Measurements from ENCODE around the gene C14orf132.
"Not testable (repeated sequence)": the region's sequence is repeated elsewhere in the genome, so short reads cannot be mapped to it uniquely, and the experiment has no call there.

C14orf132 gene

DNA sequence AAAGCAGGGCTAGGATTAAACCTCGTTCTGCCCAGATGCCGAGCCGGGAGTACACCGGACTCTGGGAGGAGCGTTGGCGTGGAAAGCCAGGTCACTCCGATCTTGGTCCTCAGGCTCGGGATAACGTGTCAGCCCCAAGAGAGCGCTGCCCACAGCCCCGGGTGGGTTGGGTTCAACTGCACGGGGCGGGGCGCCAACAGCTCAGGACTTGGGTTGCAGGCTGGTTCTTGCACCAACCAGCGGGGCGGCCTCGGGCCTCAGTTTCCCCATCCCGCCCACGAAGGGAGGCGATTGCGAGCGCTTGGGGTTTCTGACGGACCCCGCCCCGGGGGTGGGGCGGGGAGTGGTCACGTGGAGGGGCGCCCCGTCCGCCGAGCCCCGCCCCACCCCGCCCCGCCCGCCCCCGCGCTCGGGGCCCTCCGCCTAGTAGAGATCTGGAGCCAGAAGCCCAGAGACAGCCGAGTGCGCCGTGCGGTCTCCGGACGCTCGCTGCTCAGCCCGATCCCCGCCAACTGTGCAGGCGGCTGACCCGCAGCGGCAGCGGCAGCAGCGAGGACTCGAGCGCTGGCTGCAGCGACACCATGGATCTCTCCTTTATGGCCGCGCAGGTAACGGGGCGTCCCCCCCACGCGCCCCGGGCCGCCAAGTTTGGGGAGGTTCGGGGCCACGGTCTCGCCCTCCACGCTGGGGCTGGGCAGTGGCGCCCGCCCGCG lies at the start of gene C14orf132:
Gene C14orf132, plus strand, starts transcription at position 443 of the 713 bp plus-strand sequence. Its CDS starts 139 bp downstream, at position 582.
- DNase-seq, result peak; percentile 7

DNA sequence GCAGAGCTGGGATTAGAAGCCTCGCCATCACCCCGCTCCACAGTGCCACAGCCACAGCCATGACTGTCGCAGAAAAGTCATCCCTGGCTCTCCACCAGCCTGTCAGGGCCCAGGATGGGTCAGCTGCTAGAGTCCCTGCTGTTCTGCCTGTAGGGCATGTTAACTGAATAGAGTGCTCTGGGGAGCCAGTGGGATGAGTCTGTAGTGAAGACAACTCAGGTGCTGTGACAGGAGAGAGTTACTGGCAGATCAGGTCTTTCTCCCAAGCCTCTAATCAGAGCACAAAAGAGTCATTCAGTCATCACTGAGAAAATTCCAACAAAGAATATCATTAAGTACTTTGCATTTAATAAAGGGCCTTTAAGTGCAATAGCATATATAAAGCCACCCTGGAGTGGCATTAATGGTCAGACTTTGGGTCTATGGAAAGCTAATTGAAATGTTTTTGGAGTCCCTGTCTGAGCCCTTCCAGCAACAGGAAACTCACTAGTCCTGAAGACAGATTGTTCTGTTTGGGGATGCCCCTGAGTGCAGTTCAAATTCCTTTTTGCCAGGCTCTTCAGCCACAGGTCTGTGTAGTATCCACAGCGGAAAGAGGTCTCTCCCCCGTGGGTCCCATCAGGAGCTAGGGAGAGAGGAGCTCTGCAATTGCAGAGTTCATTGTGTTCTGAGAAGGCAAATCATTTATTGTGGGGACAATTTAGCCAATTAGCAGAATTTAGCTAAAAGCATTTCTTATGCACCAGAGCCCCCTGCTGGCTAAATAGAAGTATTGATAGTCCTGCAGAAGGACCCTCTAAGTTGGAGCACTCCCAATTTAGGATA lies 45.2 kb upstream of the C14orf132 start:
- DNase-seq, result peak; percentile 46

DNA sequence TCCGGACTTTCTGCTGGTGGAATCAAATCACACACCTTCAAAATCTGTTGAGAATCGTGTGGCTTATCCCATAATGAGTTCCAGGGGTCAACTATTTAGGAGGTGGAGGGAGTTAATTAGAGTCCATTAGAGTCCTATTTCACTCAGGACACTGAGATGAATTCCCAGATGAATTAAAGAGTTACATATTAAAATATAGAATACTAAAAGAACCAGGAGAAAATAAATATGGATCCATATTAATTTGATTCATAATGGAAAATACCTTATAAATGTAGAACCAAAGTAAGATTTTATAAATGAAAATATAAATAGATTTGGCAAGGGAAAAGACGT lies 44.6 kb upstream of the C14orf132 start:
- DNase-seq, result no peak

DNA sequence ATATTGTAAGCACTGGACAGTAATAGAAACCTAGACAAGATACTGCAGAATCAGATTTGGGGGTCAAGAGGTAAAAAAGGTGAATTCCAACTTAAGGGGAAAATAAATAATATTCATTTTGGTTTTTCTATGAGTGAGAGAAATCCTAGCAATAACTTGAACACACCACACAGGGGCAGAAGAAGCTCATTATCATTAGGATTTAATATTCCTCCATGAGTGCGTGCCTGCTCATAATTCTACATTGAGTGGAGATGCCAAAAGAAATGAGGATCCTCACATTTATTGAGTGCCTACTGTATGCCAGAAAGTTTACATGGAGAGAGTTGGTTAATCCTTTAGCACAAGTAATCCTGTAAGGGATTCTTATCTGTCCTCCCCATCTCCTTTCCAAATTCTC lies 40.5 kb upstream of the C14orf132 start:
- no peak for DNase-seq

DNA sequence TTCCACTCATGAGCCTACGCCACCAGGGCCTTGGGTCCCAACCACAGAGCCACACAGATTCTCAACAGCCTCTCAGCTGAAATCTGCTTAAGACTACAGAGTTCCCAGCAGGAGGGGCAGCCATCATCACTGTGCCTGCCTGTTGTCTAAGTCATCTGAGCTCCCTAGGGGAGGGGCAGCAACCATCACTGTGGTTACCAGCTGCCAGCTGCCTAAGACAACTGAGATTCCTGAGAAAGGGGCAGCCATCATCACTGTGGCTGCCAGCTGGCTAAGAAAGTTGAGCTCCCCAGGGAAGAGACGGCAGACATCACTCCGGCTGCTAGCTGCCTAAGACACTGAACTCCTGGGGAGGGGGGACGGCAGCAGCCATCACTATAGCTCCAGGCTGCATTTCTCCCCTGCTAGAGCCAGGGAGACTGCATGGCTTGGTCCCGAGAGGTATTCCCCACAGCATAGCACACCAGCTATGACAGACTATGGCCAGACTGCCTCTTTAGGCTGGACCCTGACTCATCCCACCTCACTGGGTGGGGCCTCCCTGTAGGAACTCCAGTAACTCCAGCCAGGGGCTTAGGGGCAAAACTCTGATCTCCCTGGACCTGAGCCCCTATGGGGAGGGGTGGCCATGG lies 37.2 kb upstream of the C14orf132 start:
- DNase-seq, result no peak

DNA sequence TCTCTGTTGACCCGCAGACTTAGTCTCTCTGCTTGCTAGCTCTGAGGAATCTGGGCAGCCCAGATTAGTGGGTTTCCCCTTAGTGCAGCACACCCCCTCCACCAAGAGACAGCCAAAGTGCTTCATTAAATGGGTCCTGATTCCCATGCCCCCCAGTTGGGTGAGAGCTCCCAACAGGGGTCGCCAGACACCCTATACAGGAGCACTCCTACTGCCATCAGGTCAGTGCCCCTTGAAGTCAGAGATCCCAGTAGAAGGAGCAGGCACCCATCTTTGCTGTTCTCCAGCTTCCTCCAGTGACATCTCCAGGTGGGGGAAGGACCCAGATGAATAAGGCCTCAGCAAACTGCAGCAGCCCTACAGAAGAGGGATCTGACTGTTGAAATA lies 36.7 kb upstream of the C14orf132 start:
- no peak for DNase-seq

DNA sequence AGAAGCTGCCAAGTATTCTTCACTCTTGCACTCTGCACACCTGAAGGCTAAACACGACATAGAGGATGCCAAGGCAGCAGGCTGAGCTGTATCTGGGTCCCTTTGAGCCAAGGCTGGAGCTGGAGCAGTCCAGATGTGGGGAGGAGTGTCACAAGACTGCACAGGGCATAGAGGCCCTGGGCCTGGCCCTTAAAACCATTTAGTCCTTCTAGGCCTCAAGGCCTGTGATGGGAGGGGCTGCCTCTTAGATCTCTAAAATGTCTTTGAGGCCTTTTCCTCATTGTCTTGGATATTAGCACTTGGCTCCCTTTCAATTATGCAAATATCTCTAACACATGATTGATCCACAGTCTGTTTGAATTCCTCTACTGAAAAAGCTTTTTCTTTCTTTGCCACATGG lies 28.0 kb upstream of the C14orf132 start:
- DNase-seq, result no peak

DNA sequence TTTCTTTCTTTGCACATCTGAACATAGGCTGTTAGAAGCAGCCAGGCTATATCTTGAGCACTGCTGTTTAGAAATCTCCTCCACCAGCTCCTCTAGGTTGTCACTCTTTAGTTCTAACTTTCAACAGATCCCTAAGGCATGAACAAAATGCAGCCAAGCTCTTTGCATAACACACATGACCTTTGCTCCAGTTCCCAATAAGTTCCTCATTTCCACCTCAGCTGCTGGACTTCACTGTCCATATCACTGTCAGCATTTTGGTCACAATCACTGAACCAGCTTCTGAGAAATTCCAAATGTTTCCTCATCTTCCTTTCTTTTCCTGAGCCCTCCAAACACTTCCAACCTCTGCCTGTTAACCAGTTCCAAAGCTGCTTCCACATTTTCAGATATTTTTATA lies 27.6 kb upstream of the C14orf132 start:
- no peak for DNase-seq

DNA sequence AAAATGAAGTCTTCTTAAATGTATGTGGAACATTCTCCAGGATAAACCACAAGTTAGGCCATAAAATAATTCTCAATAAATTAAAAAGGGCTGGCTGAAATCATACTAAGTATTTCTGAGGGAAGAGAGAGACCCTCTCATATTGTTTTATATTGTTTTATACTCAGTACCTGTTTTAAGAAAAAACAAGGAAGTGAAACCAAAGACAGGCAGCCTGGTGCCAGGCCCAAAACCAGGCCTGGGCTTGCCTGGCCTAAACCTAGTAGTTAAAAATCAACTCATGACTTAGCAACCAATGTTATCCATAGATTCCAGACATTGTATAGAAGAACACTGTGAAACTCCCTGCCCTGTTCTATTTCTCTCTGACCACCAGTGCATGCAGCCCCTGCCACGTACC lies 26.4 kb upstream of the C14orf132 start:
- DNase-seq, result not testable (repeated sequence)

DNA sequence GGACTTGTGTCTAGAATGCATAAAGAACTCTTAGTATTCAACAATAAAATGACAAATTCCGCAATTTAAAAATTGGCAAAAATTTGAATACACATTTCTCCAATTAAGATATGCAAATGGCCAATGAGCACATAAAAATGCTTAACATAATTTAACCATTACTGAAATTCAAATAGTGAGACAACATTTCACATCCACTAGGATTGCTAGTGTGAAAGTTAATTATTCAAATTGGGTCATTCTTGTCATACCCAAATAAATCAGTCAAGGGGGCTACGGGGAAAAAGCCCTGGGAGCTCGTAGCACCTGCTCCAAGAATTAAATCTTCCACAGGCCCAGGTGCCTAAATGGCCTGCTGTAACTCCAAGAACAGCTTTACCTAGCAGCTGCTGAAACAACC lies 25.0 kb upstream of the C14orf132 start:
- DNase-seq, result no peak

DNA sequence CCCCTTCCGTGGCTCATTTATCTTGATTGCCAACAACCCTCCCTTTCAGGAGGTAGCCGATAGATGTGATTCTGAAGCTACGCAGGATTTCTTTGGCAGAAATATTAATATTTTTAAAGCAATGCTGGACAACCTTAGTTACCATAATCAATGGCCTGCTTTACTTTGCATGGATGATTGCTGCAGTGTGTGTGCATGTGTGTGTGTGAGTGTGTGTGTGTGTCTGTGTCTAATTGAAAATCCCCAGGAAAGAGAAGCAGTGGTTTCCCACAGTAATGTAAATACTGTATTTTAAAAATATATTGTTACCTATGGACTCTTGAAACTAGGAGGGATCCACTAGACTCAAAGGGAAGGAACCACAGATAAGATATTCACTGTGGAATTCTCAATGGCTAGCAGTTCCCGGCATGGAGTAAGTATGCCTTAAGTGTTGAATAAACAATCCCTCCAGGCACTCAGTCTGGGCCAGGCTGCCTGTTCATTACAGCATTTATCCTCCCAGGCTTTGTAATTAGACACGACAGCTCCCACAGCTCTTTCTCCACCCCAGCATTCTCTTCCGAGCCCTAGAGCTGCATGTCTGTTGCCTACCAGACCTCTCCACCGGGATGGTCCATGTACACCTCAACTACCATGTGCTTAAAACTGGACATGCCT lies 22.5 kb upstream of the C14orf132 start:
- no peak for DNase-seq

DNA sequence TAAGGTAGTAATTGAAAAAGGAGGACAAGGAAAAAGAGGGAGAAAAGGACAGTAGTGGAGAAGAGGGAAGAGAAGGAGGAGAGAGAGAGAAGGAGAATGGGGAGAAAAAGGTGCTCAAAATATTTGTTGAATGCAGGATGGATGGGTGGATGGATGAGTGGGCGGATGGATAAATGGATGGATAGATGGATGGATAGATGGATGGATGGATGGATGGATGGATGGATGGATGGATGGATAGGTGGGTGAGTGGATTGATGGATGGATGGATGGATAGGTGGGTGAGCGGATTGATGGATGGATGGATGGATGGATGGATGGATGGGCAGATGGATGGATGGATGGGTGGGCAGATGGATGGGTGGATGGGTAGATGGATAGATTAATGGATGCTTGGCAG lies 21.3 kb upstream of the C14orf132 start:
- no peak for DNase-seq

DNA sequence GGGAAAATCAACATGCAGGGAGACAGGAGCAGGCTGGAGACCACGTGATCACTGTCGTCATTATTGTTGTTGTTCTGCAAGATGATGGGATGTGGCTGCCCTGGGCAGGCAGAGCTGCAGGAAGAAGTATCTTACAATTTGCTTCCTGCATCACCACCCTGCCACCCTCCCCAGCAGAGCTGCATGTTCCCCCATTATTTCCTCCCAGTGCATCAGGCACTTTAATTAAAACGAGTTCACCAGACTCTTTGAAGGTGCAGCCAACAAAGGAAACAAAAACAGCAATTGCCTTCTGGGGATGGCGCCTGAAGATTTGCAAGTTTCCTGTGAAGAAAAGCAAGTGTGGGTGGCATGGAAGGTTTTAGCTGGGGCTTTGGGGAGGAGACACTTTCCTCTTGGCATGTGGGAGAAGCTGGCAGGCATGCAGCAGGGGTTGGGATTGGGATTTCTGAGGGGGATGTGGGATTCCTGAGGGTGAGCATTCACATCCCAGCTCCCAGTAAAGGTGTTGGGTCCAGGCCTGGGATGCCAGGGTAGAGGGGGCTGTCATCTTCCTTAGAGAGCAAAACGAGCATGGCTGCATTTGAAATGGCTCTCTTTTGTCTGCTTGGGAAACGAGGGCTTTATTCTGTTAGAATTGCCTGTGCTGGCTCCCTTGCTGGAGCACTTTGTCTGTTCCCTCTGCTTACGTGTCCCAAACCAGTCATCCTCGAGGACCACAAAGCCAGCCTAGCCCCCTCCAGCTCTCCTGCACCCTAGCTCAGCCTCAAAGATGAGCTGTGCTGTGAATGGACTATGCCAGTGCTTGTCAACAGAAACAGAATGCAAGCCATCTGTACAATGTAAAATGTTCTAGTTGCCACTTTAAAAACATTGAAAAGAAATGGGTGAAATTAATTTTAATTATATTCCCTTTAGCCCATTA lies 11.5 kb upstream of the C14orf132 start:
- no peak for DNase-seq

DNA sequence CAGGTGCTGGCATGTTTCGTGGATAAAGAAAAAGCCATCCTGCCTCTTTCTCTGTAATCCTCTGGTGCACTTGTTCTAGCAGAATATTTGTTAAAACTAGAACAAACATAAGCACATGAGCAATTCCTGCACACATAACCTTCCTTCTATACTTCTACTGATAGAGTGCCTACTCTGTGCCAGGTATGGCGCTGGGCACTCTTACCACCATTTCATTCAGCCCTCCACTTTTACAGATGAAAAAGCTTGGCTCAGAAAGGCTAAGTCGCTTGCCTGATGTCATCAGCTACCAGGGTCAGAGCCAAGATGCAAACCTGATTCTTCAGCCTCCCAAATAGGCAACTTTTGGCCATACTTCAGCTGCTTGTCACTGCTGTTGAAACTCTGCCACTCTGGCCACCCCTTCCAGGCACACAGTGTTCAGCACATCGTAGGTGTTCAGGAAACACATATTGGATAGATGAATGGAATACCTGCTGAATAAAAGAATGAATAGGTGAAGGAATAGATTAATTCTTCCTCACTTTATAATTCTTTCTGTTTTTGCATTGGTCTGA lies 10.0 kb upstream of the C14orf132 start:
- DNase-seq, result no peak

DNA sequence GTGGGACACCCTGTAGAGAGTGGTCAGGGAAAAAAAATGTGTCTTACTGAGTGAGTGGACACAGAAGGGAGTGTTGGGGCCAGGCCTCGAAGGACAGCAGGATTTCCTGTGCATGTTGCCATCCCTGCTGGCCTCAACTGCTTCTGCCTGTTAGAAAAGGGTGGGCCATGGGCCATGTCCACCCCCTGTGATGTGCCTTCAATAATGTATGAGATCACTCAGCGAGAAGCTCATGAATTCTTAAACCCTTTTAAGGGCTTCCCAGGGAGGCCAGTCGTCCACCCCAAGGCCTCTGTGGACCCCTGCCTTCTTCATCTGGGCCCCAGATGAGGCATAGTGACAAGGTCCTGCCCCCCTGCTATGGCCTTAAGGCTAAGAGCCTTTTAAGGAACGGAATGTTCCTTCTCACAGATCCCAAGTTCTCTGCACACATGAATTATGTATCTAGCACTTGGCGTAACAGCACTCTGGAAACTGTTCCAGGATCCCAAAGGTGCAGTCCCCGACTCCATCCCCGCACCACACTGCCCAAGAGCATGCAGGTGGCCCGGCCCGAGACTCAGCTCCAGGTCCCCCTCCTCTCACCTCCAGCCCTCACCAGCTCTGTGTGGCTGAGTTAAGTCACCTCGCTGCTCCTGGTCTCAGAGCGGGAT lies 8.9 kb upstream of the C14orf132 start:
- no peak for DNase-seq

DNA sequence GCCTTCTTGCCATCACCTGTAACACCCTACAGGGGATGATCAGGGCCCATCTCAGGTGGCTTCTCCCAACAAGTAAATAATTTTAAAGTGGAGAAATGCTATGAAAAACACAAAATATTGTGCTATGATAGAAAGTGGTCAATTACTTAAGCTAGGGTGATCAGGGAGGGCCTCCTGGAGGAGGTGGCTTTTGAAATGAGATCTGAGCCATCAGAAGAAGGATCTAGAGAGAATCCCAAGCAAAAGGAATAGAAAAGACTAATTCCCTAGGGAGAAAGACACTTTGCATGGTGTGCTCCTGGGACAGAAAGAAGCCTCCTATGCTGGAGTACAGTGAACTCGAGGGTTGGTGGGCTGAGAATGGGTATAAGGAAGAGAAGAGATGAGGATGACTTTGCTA lies 7.5 kb upstream of the C14orf132 start:
- DNase-seq, result no peak

DNA sequence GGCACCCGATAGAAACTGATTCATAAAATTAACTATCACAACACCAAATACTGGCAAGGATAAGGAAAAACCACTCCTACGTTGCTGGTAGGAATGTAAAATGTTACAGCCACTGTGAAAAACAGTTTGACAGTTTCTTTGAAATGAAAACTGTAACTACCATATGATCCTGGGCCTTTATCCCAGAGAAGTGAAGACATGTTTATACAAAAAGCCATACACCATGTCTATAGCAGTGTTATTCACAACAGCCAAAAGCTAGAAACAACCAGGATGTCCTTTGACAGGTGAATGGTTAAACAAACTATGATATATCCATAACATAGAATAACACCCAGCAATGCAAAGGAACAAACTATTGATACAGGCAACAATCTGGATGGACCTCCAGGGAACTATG lies 3.7 kb upstream of the C14orf132 start:
- no peak for DNase-seq

DNA sequence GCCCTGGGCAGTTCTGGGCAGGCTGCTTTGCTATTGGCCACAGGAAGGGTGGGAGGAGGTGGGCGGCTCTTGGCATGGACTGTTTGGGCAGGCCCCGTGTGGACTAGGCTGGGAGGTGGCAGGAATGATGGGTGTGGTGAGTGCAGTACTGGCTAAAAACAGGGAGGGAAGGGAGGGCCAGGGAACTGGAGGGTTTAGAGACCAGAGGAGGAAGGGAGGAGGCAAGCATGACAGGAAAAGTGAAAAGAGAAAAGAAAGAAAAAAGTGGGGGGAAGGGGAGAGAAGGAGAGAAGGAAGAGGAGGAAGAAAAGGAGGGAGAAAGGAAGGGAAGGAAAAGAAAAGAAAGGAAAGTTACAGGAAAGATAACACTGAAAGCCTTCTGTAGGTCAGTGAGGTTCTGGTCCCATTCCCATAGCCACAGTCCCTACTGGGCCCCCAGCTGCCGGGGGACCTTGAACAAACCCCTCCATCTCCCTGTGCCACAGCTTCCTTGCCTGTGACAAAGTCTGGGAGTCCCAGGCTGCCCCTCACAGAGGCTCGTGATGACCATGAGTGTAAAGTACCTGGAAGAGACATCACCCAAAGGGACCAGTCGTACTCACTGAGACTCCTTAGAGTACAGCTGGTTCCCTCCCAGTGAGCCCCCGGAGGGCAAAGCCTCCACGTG lies 1.1 kb upstream of the C14orf132 start:
- DNase-seq, result no peak

DNA sequence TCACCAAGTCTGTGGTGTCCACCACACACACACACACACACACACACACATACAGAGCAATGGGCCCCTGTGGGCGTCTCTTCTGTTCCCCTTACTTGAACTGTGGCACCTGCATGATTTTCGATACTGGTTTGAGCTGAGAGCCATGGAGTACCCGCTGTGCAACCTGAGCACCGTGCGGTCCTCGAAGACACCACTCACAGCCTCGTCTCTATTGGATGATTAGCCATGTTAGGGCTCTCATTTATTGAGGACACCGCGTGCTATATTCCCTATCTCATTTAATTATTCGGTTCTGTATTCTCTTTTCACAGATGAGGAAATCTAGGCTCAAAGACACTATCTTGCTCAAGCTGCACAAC lies 623 bp upstream of the C14orf132 start:
- no peak for DNase-seq

DNA sequence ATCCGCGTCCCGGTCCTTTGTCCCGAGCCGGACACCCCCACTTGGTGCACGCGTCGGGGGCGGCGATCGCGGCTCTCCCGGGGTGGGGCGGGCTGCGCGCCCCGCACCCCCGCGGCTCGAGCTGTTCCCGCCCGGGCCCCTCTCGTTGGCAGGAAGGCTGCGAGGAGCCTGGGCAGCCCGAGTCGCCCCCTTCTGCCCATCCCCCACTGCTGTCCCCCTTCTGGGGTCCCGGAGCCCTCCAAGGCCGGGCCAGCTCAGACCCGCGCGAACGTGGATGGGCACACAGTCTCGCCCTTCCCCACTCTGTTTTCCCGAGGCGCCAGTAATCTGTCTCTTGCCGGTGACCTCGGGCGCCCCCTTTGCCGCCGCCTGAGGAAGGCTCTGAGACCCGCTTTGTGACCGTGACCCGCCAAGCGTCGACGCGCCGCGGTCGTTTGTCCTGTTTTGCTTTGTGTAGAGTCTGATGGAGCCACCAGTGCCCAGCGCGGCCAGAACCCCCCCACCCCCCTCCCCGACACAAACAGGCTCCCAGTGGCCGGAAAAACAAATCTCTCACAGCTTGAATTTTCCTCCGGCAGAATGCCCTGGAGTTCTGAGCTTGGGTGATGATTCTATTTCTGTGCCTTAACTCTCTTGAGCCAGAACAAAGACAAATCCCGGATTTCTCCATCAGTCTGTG lies 610 bp downstream of the C14orf132 start:
- no peak for DNase-seq

All from CD4-positive, alpha-beta T cell treated with Interleukin-4 for 4 hours (primary cell).